Right lobe of liver (tissue), 6 donors: ENCODE data around the gene RPS6KA5. TPM values are rescaled to one million over a fixed set of nuclear protein-coding genes. Genes with fewer than 3 reads are reported as not detected.

ENCODE experiments used
- ATAC-seq, 4 donors: fragments of 200-7000 bp; cut with Tn5 transposase; one replicate each; pipeline ENCODE4 v1.9.1; 2020; ENCODE audit warnings: mild to moderate bottlenecking in 4 of 4, moderate library complexity in 4 of 4
- DNase-seq, 3 donors: peaks; one replicate each; pipeline ENCODE4 v3.0.0-alpha.2; 2020
- H3K27ac ChIP-seq, 3 donors: fragments of 200-600 bp; one replicate each; pipeline ENCODE4 v1.8.0; 2022
- H3K27me3 ChIP-seq, 2 donors: fragments of 200-600 bp; one replicate each; pipeline ENCODE4 v1.8.0; 2022
- H3K36me3 ChIP-seq, 4 donors: fragments of 200-600 bp; sonication (generic) in 1 of 4; one replicate each; pipeline versions ENCODE4 v1.5.1 to v1.8.0; 2017 to 2022; ENCODE audit warnings: control low read depth in 1 of 4
- H3K4me1 ChIP-seq, 4 donors: fragments of 200-600 bp; sonication (generic) in 1 of 4; one replicate each; pipeline versions ENCODE4 v1.5.1 to v1.8.0; 2017 to 2022; ENCODE audit warnings: control low read depth in 1 of 4
- H3K4me3 ChIP-seq, 3 donors: fragments of 200-600 bp; one replicate each; pipeline ENCODE4 v1.8.0; 2022
- H3K9me3 ChIP-seq, 4 donors: fragments of 200-600 bp; sonication (generic) in 1 of 4; one replicate each; pipeline versions ENCODE4 v1.5.1 to v1.8.0; 2017 to 2022; ENCODE audit warnings: control low read depth in 1 of 4
- CTCF ChIP-seq, 4 donors: fragments of 200-600 bp in 3 of 4; fragments of 450-650 bp in 1 of 4; IDR thresholded peaks; one replicate each; pipeline versions ENCODE4 v1.5.1 to v1.8.0; 2016 to 2022; ENCODE audit warnings: antibody characterized with exemption in 4 of 4, mild to moderate bottlenecking in 2 of 4
- POLR2A ChIP-seq: fragments of 450-650 bp; IDR thresholded peaks from one replicate; pipeline ENCODE4 v1.6.1; 2017; ENCODE audit warnings: antibody characterized with exemption, mild to moderate bottlenecking
- WGBS: methylation state at CpG from one replicate; pipeline ENCODE4 v1.1.6; 2018; ENCODE audit warnings: low coverage, low lambda C conversion rate; ENCODE audit not compliant: insufficient coverage; ENCODE audit errors: missing lambda C conversion rate; 5-methylcytosine and 5-hydroxymethylcytosine counted together
- intact Hi-C, 2 donors: fragments of 100-400 bp; cut with DNase I; formaldehyde crosslinking; loops; one replicate each; pipeline versions ENCODE4 v1.11.2 to v1.14.1; 2022
- total RNA-seq, 6 experiments: library from RNA; depleted of rRNA in 2 of 6; stranded (reverse); fragments of >200 nt in 2 of 6; fragmentation: NEBNext Ultra II Directional in 3 of 6; extraction: Animal tissue kit (Norgen Biotek cat#: 25700) in 3 of 6; gene quantifications; one replicate each; pipeline versions ENCODE4 v1.1.0 to v1.2.4, GENCODE V29; 2016 to 2023
- donor health status: DM: no; HTN: yes; CAD: no.
- donor health status: DM: no; HTN: no; CAD: no.
- donor health status: DM: no; HTN: no; CAD: no.
- donor health status: DM: no; HTN: yes; CAD: no.
- donor health status: DM: no; HTN: yes; CAD: no.

Gene RPS6KA5
- total RNA-seq, 6 experiments from 2014 or later: 0.31 to 3.5 (median 1.7) TPM

- H3K4me3 ChIP-seq: no peak overlapping the region
- H3K27ac ChIP-seq: no peak overlapping the region
- H3K4me1 ChIP-seq: no peaks in the 10 kb centered on the region
- no peak for DNase-seq
- no peaks in the 10 kb centered on the region for H3K36me3 ChIP-seq
- TF ChIP-seq CTCF (IDR thresholded peaks at IDR 0.05) (no peak), POLR2A (no peak)
- no peak for ATAC-seq
- 100% methylated on average over 1 of the region's 4 CpGs for whole genome bisulfite sequencing
- H3K27me3 ChIP-seq: no peaks in the 10 kb centered on the region
- intact Hi-C loops: no loop called here
- no peaks in the 10 kb centered on the region for H3K9me3 ChIP-seq
Measured at GRCh38 chr14:90995785-90996184, 64.7 kb downstream of the RPS6KA5 start.

- no peak for TF ChIP-seq CTCF (IDR thresholded peaks at IDR 0.05)
- no peak for TF ChIP-seq POLR2A
- Histone ChIP-seq H3K4me1 (no peaks in the 10 kb centered on the region), H3K27me3 (no peaks in the 10 kb centered on the region), H3K27ac (no peak overlapping the region), H3K4me3 (no peak overlapping the region), H3K9me3 (no peaks in the 10 kb centered on the region), H3K36me3 (no peaks in the 10 kb centered on the region)
- DNase-seq: no peak
- no peak for ATAC-seq
- WGBS: 97% methylated on average over 3 of the region's 3 CpGs
- intact Hi-C loops: no loop called here
Measured at GRCh38 chr14:90993792-90994191, 66.6 kb downstream of the RPS6KA5 start.

- ATAC-seq: no peak
- intact Hi-C loops: no loop called here
- no peak overlapping the region for H3K4me3 ChIP-seq
- DNase-seq: no peak
- no peaks in the 10 kb centered on the region for H3K4me1 ChIP-seq
- no peaks in the 10 kb centered on the region for H3K36me3 ChIP-seq
- no peaks in the 10 kb centered on the region for H3K9me3 ChIP-seq
- H3K27me3 ChIP-seq: no peaks in the 10 kb centered on the region
- H3K27ac ChIP-seq: no peak overlapping the region
- TF ChIP-seq POLR2A (no peak), CTCF (IDR thresholded peaks at IDR 0.05) (no peak)
Measured at GRCh38 chr14:90991690-90992443, 68.6 kb downstream of the RPS6KA5 start.

- Histone ChIP-seq H3K27me3 (no peaks in the 10 kb centered on the region), H3K36me3 (no peaks in the 10 kb centered on the region), H3K4me3 (no peak overlapping the region), H3K9me3 (no peaks in the 10 kb centered on the region), H3K27ac (no peak overlapping the region), H3K4me1 (no peaks in the 10 kb centered on the region)
- 87% methylated on average over 3 of the region's 3 CpGs for WGBS
- TF ChIP-seq CTCF (IDR thresholded peaks at IDR 0.05) (no peak), POLR2A (no peak)
- no peak for ATAC-seq
- no peak for DNase-seq
- intact Hi-C loops: no loop called here
Measured at GRCh38 chr14:90990141-90990540, 70.3 kb downstream of the RPS6KA5 start.
